ENCODE data around the gene CHCT1.

Gene CHCT1

DNA sequence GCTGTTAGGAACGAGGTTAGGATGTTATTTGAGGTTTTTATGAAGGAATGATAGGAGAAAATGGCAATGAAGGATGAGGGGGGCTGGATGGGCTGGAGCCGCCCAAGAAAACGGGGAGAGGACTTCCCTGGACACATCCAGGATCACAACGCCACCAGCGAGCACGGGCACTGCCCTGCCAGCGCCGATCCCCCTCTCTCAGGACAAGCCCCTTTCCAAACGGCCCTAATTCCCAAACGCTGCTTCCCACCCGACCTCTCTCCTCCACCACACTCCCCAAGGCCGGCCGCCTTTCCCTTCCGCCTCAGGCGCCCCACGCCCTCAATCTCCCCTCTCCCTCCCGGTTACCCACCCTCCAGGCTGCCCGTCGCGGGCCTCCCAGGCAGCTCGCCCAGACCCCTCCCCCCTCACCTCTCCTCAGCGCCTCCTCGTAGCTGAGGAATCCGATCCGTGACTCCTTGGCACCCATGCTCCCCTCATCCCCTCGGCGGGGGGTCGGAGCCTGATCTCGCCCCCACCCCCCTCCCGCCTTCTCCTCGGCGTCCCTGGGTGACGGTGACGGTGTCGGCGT, 30.7 kb upstream of the CHCT1 start:
- H3K4me1 Mint-ChIP-seq: peaks cover 43% of the 10 kb centered on the region
- H3K4me3 Mint-ChIP-seq: peak overlapping the region; percentile 92
- H3K9me3 Mint-ChIP-seq: no peaks in the 10 kb centered on the region
- H3K36me3 Mint-ChIP-seq (ENCODE audit: insufficient read depth): peaks cover 17% of the 10 kb centered on the region
- no peaks in the 10 kb centered on the region for H3K27me3 Mint-ChIP-seq
- H3K27ac Mint-ChIP-seq (ENCODE audit: low read depth): peak overlapping the region; percentile 97
- ATAC-seq (replicated peaks; ENCODE audit: extremely low read depth, poor library complexity, severe bottlenecking) (peak; percentile 31), DNase-seq (ENCODE audit: low spot score in 2 of 2) (no peak)

DNA sequence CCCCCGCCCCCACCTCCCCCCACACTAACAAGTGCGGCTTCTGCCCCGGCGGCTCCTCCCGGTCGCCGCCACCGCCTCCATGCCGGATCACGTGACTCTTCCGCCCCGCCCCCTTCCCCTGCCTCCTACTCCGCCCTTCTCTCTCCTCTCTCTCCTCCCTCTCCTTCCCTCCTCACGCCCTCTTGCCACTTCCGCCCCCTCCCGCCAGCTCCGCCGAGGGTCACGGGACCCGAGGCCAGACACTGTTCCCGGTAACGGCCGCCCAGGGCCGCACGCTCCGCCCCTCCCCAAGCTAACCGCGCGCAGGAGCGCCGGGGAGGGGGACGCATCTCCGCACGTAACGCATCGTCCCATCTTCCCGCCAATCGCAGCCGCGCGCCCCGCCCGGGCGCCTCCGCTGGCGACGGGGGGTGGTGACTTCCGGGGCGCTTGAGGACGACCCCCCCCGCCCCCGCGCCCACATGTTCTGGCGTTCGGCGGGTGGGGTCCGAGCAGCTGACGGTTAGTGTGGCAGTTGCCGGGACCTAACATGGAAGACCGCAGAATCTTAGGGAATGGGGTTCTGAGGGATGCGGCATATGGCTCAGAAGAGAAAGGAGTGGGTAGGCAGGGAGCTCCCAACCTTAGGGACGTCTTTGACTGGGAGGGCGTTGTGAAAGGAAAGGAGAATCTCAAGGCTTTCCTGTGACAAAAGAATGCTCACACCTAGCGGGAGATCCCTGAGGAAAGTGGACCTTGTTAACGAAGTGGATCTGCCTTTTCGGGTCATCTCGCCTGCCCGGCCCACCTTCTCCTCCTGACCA, 30.0 kb upstream of the CHCT1 start, which contains the start of gene USP32:
Gene USP32 (minus strand): TSS at position 92 of the 803 bp plus-strand sequence. CDS start 194 bp downstream, outside the sequence.
- Mint-ChIP-seq H3K36me3 (ENCODE audit: insufficient read depth) (peaks cover 17% of the 10 kb centered on the region), H3K4me1 (peaks cover 39% of the 10 kb centered on the region), H3K27ac (ENCODE audit: low read depth) (peak within 1 kb of the TSS; percentile 97), H3K9me3 (no peaks in the 10 kb centered on the region), H3K27me3 (no peaks in the 10 kb centered on the region), H3K4me3 (peak within 1 kb of the TSS; percentile 92)
- ATAC-seq (replicated peaks; ENCODE audit: extremely low read depth, poor library complexity, severe bottlenecking): peak; percentile 86
- peak; percentile 92 to 93 for DNase-seq (ENCODE audit: low spot score in 2 of 2)

DNA sequence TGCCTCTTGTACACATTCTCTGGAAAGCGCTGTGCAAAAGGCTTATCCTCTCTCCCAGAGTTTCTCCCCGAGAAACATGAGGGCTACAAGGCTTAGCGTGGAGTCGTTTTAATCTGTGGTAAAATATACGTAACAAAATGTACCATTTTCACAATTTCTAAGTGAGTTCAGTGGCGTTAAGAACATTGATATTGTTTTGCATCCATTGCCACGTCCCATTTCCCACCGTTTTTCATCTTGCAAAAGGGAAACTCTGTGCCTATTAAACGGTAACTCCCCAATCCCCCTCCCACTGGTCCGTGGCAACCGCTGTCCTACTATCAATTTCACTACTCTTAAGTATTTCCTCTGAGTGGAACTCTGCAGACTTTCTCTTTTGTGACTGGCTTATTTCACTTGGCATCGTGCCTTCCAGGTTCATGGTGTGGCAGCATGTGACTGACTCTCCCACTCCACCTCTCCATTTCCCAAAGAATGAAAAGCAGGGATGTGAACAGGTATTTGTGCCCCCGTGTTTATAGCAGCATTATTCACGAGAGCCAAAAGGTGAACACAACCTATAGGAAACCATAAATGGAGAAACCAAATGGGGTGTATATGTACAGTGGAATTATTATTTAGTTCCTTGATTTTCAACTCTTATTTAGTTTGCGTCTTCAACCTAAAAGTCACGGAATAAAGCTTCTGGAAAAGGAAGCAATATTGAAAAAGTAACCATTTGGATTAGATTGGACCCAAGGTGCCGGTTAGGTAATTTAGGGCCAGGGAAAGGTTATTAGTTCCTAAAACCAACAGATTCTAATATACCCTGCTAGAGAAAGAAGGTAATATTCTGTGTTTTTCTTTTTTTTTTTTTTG, 29.2 kb upstream of the CHCT1 start:
- ATAC-seq (replicated peaks; ENCODE audit: extremely low read depth, poor library complexity, severe bottlenecking) (no peak), DNase-seq (ENCODE audit: low spot score in 2 of 2) (no peak)
- H3K36me3 Mint-ChIP-seq (ENCODE audit: insufficient read depth): peaks cover 17% of the 10 kb centered on the region
- peak overlapping the region; percentile 97 for H3K27ac Mint-ChIP-seq (ENCODE audit: low read depth)
- no peaks in the 10 kb centered on the region for H3K27me3 Mint-ChIP-seq
- no peaks in the 10 kb centered on the region for H3K9me3 Mint-ChIP-seq
- peak overlapping the region; percentile 92 for H3K4me3 Mint-ChIP-seq
- H3K4me1 Mint-ChIP-seq: peaks cover 37% of the 10 kb centered on the region

DNA sequence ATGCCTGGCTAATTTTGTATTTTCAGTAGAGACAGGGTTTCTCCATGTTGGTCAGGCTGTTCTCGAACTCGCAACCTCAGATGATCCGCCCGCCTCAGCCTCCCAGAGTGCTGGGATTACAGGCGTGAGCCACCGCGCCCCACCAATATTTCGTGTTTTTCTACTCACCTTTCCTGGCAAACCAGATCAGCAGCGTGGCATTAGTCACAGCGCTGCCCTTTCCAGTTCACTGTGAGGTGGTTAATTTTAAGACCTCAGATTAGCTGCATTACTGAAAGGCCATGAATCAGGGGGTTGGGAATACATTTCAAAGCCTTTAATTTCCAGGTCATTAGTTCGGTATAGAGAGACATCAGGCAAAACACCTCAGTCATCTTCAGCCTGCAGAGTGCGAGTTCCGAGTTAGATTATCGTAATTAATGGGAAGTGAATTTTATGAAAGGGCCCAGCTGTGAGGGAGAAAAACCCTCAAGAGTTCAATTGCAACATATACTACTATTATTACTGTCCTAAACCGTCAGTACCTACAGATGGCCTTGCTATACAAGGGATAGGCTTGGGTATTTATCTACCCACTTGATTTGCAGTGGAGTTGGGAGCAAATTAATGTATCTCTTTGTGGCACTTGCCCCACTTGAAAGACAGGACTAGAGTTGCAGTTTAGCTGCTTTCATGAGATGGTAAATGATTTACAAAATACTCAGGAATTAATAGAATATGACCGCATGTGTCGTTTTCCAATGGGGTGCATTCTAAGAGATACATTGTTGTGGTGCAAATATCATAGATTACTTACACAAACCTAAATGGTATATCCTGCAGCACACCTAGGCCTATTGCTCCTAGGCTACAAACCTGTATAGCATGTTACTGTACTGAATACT, 28.2 kb upstream of the CHCT1 start:
- no peaks in the 10 kb centered on the region for H3K27me3 Mint-ChIP-seq
- no peak overlapping the region for H3K27ac Mint-ChIP-seq (ENCODE audit: low read depth)
- DNase-seq (ENCODE audit: low spot score in 2 of 2) (no peak), ATAC-seq (replicated peaks; ENCODE audit: extremely low read depth, poor library complexity, severe bottlenecking) (no peak)
- no peak overlapping the region for H3K4me3 Mint-ChIP-seq
- peaks cover 17% of the 10 kb centered on the region for H3K36me3 Mint-ChIP-seq (ENCODE audit: insufficient read depth)
- no peaks in the 10 kb centered on the region for H3K9me3 Mint-ChIP-seq
- H3K4me1 Mint-ChIP-seq: peaks cover 27% of the 10 kb centered on the region

DNA sequence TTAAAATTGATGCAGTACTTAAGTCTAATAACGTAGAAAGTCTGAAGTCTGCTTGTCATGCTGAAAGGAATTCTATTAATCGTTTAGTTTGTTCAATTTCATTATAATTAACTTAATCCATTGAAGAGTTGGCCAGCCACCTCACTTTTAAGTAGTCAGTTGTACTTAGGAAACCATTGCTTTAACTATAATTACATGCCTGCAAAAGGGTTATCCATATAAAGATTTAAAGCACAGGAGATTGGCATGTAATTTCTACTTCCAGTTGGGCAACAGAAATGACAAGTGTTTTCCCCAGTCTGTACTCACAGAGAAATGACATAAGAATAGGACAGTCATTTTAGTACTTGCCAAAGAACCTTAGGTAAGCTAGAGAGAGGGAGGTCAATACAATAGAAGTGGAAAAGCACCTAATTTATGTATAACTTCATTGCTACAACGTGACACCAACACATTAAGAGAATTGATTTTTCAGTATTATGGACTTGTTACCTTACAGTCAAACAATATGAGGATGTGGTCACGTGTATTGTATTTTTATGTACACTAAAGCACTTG, 26.7 kb upstream of the CHCT1 start:
- Mint-ChIP-seq H3K36me3 (ENCODE audit: insufficient read depth) (peaks cover 20% of the 10 kb centered on the region), H3K4me3 (no peak overlapping the region), H3K27ac (ENCODE audit: low read depth) (no peak overlapping the region), H3K9me3 (no peaks in the 10 kb centered on the region), H3K27me3 (no peaks in the 10 kb centered on the region), H3K4me1 (peaks cover 20% of the 10 kb centered on the region)
- DNase-seq (ENCODE audit: low spot score in 2 of 2) (no peak), ATAC-seq (replicated peaks; ENCODE audit: extremely low read depth, poor library complexity, severe bottlenecking) (no peak)

DNA sequence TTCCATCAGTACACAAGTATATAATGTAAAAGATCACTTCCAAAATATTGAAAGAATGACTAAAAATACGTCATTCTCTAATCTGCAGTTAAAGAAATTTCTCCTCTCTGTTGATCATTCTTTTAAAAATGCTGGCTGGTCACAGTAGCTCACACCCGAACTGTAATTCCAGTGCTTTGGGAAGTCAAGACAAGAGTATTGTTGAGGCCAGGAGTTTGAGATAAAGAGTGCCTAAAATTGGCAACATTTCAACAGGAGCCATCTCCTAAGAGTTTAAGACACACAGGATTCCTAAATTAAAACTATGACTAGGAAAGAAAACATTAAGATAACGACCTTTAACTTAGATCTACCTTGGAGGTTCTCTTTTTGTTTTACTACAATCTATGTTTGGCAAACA, 25.9 kb upstream of the CHCT1 start:
- Mint-ChIP-seq H3K36me3 (ENCODE audit: insufficient read depth) (peaks cover 15% of the 10 kb centered on the region), H3K27ac (ENCODE audit: low read depth) (no peak overlapping the region), H3K4me1 (peaks cover 12% of the 10 kb centered on the region), H3K27me3 (no peaks in the 10 kb centered on the region), H3K4me3 (no peak overlapping the region), H3K9me3 (no peaks in the 10 kb centered on the region)
- no peak for DNase-seq (ENCODE audit: low spot score in 2 of 2)
- no peak for ATAC-seq (replicated peaks; ENCODE audit: extremely low read depth, poor library complexity, severe bottlenecking)

DNA sequence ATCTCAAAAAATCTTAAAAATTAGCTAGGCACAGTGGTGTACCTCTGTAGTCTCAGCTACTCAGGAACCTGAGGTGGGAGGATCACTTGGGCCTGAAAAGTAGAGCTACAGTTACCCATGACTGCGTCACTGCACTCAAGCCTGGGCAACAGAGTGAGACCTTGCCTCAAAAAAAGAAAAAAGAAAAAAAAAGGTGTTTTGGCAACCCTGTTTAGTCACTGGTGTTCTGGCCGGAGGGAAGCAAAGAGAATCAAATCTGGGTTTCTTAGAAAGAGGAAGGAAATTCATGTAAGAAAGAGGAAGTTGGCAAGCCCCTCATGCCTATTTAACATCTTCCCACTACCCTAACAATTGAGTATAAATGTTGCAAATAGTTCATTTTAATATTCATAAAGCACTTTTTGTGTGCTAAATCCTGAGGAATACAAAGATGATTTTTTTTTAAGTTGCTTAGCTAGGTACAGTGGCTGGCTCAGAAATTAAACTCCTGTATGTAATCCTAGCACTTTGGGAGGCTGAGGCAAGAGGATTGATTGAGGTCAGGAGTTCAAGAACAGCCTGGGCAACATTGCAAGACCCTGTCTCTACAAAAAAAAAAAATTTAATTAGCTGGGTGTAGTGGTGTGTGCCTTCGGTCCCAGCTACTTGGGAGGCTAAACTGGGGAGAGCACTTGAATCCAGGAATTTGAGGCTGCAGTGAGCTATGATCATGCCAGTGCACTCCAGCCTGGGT, 23.9 kb upstream of the CHCT1 start:
- H3K27ac Mint-ChIP-seq (ENCODE audit: low read depth): no peak overlapping the region
- no peak overlapping the region for H3K4me3 Mint-ChIP-seq
- H3K9me3 Mint-ChIP-seq: no peaks in the 10 kb centered on the region
- peaks cover 3% of the 10 kb centered on the region for H3K36me3 Mint-ChIP-seq (ENCODE audit: insufficient read depth)
- DNase-seq (ENCODE audit: low spot score in 2 of 2) (no peak), ATAC-seq (replicated peaks; ENCODE audit: extremely low read depth, poor library complexity, severe bottlenecking) (peak; percentile 46)
- H3K27me3 Mint-ChIP-seq: no peaks in the 10 kb centered on the region
- H3K4me1 Mint-ChIP-seq: no peaks in the 10 kb centered on the region

DNA sequence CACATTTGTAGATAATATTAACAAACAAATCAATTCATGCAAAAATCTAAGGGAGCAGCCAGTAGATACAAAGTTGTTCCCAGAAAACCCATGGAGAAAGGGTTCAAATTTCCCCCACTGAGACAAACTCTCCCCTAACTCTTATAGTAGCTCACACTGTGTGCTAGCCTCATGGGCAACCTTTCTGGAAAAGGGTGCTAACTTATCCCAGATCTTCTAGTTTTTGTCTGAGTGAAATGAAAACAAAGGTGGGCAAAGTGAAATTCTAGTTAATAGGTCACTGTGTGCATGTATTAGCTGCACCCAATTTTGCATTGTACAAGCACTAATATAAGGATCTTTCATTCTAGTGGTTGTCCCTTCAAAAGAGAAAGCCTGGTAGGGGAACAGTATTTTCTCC, 20.5 kb upstream of the CHCT1 start:
- Mint-ChIP-seq H3K4me3 (no peak overlapping the region), H3K27ac (ENCODE audit: low read depth) (no peak overlapping the region), H3K4me1 (no peaks in the 10 kb centered on the region), H3K36me3 (ENCODE audit: insufficient read depth) (peaks cover 3% of the 10 kb centered on the region), H3K27me3 (no peaks in the 10 kb centered on the region), H3K9me3 (no peaks in the 10 kb centered on the region)
- DNase-seq (ENCODE audit: low spot score in 2 of 2) (no peak), ATAC-seq (replicated peaks; ENCODE audit: extremely low read depth, poor library complexity, severe bottlenecking) (no peak)

DNA sequence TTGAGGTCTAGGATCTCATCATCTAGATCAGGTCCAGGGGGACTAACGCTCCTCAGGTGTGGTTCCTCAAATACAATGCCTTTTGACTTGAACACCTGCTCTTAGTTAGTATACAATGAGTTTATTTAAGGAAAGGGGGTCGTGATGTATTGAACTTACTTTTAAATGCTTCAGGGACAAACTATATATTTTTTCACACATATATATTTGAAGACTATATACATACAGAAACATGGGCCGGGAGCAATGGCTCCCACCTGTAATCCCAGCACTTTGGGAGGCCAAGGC, 18.8 kb upstream of the CHCT1 start:
- no peaks in the 10 kb centered on the region for H3K9me3 Mint-ChIP-seq
- ATAC-seq (replicated peaks; ENCODE audit: extremely low read depth, poor library complexity, severe bottlenecking) (no peak), DNase-seq (ENCODE audit: low spot score in 2 of 2) (no peak)
- H3K36me3 Mint-ChIP-seq (ENCODE audit: insufficient read depth): peaks cover 3% of the 10 kb centered on the region
- no peak overlapping the region for H3K4me3 Mint-ChIP-seq
- no peaks in the 10 kb centered on the region for H3K27me3 Mint-ChIP-seq
- no peak overlapping the region for H3K27ac Mint-ChIP-seq (ENCODE audit: low read depth)
- H3K4me1 Mint-ChIP-seq: no peaks in the 10 kb centered on the region

DNA sequence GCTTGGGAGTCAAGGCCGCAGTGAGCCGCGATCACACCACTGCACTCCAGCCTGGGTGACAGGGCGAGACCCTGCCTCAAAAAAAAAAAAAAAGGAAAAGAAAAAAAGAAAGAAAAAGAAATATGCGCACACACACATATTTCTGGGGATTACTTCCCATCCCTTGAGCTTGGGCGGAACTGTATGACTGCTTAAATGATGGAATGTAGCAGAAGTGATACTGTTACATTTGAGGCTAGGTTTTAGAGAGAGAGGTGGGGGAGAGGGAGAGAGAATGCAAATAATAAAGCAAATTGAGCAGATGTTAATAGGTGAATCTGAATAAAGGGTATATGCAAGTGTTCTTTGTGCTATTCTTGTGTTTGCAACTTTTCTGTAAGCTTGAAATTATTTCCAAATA, 18.3 kb upstream of the CHCT1 start:
- H3K4me3 Mint-ChIP-seq: no peak overlapping the region
- DNase-seq (ENCODE audit: low spot score in 2 of 2): no peak
- no peak overlapping the region for H3K27ac Mint-ChIP-seq (ENCODE audit: low read depth)
- ATAC-seq (replicated peaks; ENCODE audit: extremely low read depth, poor library complexity, severe bottlenecking): no peak
- H3K36me3 Mint-ChIP-seq (ENCODE audit: insufficient read depth): peaks cover 3% of the 10 kb centered on the region
- H3K4me1 Mint-ChIP-seq: no peaks in the 10 kb centered on the region
- no peaks in the 10 kb centered on the region for H3K27me3 Mint-ChIP-seq
- no peaks in the 10 kb centered on the region for H3K9me3 Mint-ChIP-seq

DNA sequence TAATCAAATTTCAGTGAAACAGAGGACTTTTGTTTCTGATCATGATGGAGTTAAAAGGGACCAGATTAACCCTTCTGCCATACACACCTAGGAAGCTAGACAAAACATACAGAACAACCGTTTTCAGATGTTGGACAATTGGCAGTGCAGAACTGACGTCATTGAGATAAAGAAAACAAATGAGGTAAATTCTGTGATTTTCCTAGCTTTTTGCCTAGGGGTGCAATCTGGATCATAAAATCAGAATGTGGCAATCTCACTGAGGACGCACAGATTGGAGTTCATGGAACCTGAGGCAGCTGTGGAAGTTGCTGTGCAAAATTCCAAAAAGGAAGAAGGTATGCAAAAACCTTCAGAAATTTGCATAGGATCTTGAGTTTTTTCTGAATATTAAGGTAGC, 15.4 kb upstream of the CHCT1 start:
- Mint-ChIP-seq H3K4me3 (no peak overlapping the region), H3K4me1 (no peaks in the 10 kb centered on the region), H3K9me3 (no peaks in the 10 kb centered on the region), H3K27me3 (no peaks in the 10 kb centered on the region), H3K36me3 (ENCODE audit: insufficient read depth) (no peaks in the 10 kb centered on the region), H3K27ac (ENCODE audit: low read depth) (no peak overlapping the region)
- DNase-seq (ENCODE audit: low spot score in 2 of 2): no peak
- ATAC-seq (replicated peaks; ENCODE audit: extremely low read depth, poor library complexity, severe bottlenecking): no peak

Data from central memory CD8-positive, alpha-beta T cell (primary cell).